Measurements from ENCODE around the gene EXOSC5. TPM values are rescaled to one million over a fixed set of nuclear protein-coding genes. Genes with fewer than 3 reads are reported as not detected.

EXOSC5 gene
- total and polyA plus RNA-seq, 2 of the 13 experiments (the other 11 are each of a cell fraction or from before 2014, with no cell fraction given) = 24.1 to 26.5 TPM

- Histone ChIP-seq H3K9ac (ENCODE audit: insufficient read depth, low read depth, low read length) (peak overlapping the region; percentile 82), H3K27me3 (ENCODE audit: control insufficient read depth in 1 of 2, insufficient read depth in 2 of 2, low read length in 2 of 2) (no peaks in the 10 kb centered on the region; a peak in 1 of 5 replicates), H3K79me2 (ENCODE audit: insufficient read depth, low read length) (peaks cover 29% of the 10 kb centered on the region), H3K4me3 (replicated peaks in 1 of 3; ENCODE audit: insufficient read depth in 1 of 3, low read depth in 2 of 3, low read length in 3 of 3) (peak overlapping the region; percentile 90 to 95 (median 95)), H4K20me1 (ENCODE audit: insufficient read depth, low read length) (peaks cover 12% of the 10 kb centered on the region; the same call in 1 of the 2 replicates), H3K4me1 (ENCODE audit: insufficient read depth, low read length) (peaks cover 32% of the 10 kb centered on the region), H3K27ac (ENCODE audit: extremely low read length, insufficient read depth, low read length) (peak overlapping the region; percentile 60), H3K4me2 (ENCODE audit: low read depth, low read length) (peak overlapping the region; percentile 80), H3K9me3 (ENCODE audit: low read length) (no peaks in the 10 kb centered on the region), H2AFZ (ENCODE audit: low read length) (no peak overlapping the region), H3K36me3 (replicated peaks in 1 of 2; ENCODE audit: control insufficient read depth in 1 of 2, insufficient read depth in 2 of 2, low read length in 2 of 2) (peaks cover 6 to 10% of the 10 kb centered on the region in 2 experiments; a peak in 2 of 5 replicates)
- 1% methylated on average over 39 of the region's 71 CpGs for WGBS (ENCODE audit: low lambda C conversion rate)
- intact Hi-C loops (cut with micrococcal nuclease; ENCODE audit: unreplicated experiment) (loop anchor here (1.0 to 2.0 kb wide), 2 partner anchors 12 to 28 kb away; no protein-coding TSS in a partner anchor), in situ Hi-C loops (cut with HindIII; ENCODE audit: extremely low pct_ligation_motif_present, low pct_unique_long_range_greater_than_20kb) (loop anchor here (5.0 kb wide), 1 partner anchor 41 kb away; the partner anchor contains the start of gene CCDC97)
- peak; percentile 67 for ATAC-seq
- peak; percentile 54 for DNase-seq (ENCODE audit: low spot score)
- POLR2A ChIA-PET = interaction anchor here (1.1 to 3.1 kb wide), 11 partner anchors 11 to 127 kb away, joined by 3 to 73 read pairs (median 8); partner anchors contain the start of genes B3GNT8, B9D2, CCDC97 and DMAC2
- no peak for FAIRE-seq
- no TSS peak for BruUV-seq (replicated peaks)
- CTCF ChIA-PET (ENCODE audit: low intra/inter-chr PET ratio, low total read pairs) = interaction anchor here (1.4 to 2.3 kb wide), 2 partner anchors 31 to 44 kb away, joined by 6 to 12 read pairs; no protein-coding TSS in a partner anchor
- TF ChIP-seq HNF4A (CRISPR knock-in tag; IDR thresholded peaks at IDR 0.05) = no peak
- no peak for TF ChIP-seq IKZF4 (CRISPR knock-in tag; IDR thresholded peaks at IDR 0.05; ENCODE audit: borderline replicate concordance, low read depth, not compliant biosample characterization)
- TF ChIP-seq ZNF207 (IDR thresholded peaks at IDR 0.05; ENCODE audit: borderline replicate concordance) = no peak
- TF ChIP-seq, protein P1, sequence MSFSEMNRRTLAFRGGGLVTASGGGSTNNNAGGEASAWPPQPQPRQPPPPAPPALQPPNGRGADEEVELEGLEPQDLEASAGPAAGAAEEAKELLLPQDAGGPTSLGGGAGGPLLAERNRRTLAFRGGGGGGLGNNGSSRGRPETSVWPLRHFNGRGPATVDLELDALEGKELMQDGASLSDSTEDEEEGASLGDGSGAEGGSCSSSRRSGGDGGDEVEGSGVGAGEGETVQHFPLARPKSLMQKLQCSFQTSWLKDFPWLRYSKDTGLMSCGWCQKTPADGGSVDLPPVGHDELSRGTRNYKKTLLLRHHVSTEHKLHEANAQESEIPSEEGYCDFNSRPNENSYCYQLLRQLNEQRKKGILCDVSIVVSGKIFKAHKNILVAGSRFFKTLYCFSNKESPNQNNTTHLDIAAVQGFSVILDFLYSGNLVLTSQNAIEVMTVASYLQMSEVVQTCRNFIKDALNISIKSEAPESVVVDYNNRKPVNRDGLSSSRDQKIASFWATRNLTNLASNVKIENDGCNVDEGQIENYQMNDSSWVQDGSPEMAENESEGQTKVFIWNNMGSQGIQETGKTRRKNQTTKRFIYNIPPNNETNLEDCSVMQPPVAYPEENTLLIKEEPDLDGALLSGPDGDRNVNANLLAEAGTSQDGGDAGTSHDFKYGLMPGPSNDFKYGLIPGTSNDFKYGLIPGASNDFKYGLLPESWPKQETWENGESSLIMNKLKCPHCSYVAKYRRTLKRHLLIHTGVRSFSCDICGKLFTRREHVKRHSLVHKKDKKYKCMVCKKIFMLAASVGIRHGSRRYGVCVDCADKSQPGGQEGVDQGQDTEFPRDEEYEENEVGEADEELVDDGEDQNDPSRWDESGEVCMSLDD (CRISPR knock-in tag; IDR thresholded peaks at IDR 0.05; ENCODE audit: borderline replicate concordance) = 0 out of 2 replicates have a peak, but pooled peaks have one; percentile 15
- TF ChIP-seq GFI1 (CRISPR knock-in tag; IDR thresholded peaks at IDR 0.05; ENCODE audit: borderline replicate concordance) = no peak
- TF ChIP-seq RCOR2 (CRISPR knock-in tag; IDR thresholded peaks at IDR 0.05) = no peak
- TF ChIP-seq ZKSCAN5 (CRISPR knock-in tag; IDR thresholded peaks at IDR 0.05) = no peak
- TF ChIP-seq TIGD3 (CRISPR knock-in tag; IDR thresholded peaks at IDR 0.05; ENCODE audit: borderline replicate concordance) = no peak
- TF ChIP-seq ATF1 (CRISPR knock-in tag; IDR thresholded peaks at IDR 0.05) = no peak
- no peak for TF ChIP-seq MBNL3 (CRISPR knock-in tag; conservative IDR thresholded peaks at IDR 0.05)
- no peak for TF ChIP-seq ETS1 (CRISPR knock-in tag; IDR thresholded peaks at IDR 0.05)
- TF ChIP-seq NR1H2 (CRISPR knock-in tag; IDR thresholded peaks at IDR 0.05; ENCODE audit: borderline replicate concordance, low read depth) = no peak
- no peak for TF ChIP-seq SNRNP70 (IDR thresholded peaks at IDR 0.05; ENCODE audit: low read depth, low read length)
- 0 out of 2 replicates have a peak, but pooled peaks have one; percentile 59 for TF ChIP-seq KLF12 (CRISPR knock-in tag; IDR thresholded peaks at IDR 0.05; ENCODE audit: borderline replicate concordance)
- TF ChIP-seq HOXA7 (CRISPR knock-in tag; IDR thresholded peaks at IDR 0.05) = no peak
- 0 out of 2 replicates have a peak, but pooled peaks have one; percentile 23 for TF ChIP-seq ZNF3 (CRISPR knock-in tag; IDR thresholded peaks at IDR 0.05)
- TF ChIP-seq ZNF292 (CRISPR knock-in tag; IDR thresholded peaks at IDR 0.05; ENCODE audit: borderline replicate concordance, low read depth) = no peak
- TF ChIP-seq ZNF761 (CRISPR knock-in tag; conservative IDR thresholded peaks at IDR 0.05) = no peak
Observed at GRCh38 chr19:41352609-41353465, 44.3 kb downstream of the EXOSC5 start.
